HS-27A (cell line): Measurements from ENCODE around the gene MRPL2.
A peak's percentile ranks its signal among the peaks of the same experiment; 100 is the strongest.
"Not testable (repeated sequence)": the region's sequence is repeated elsewhere in the genome, so short reads cannot be mapped to it uniquely, and the experiment has no call there.

Source experiments
- DNase-seq: peaks from one replicate; pipeline ENCODE4 v3.0.0-alpha.2; 2012; ENCODE audit warnings: low read depth, missing footprints

Gene MRPL2

DNA sequence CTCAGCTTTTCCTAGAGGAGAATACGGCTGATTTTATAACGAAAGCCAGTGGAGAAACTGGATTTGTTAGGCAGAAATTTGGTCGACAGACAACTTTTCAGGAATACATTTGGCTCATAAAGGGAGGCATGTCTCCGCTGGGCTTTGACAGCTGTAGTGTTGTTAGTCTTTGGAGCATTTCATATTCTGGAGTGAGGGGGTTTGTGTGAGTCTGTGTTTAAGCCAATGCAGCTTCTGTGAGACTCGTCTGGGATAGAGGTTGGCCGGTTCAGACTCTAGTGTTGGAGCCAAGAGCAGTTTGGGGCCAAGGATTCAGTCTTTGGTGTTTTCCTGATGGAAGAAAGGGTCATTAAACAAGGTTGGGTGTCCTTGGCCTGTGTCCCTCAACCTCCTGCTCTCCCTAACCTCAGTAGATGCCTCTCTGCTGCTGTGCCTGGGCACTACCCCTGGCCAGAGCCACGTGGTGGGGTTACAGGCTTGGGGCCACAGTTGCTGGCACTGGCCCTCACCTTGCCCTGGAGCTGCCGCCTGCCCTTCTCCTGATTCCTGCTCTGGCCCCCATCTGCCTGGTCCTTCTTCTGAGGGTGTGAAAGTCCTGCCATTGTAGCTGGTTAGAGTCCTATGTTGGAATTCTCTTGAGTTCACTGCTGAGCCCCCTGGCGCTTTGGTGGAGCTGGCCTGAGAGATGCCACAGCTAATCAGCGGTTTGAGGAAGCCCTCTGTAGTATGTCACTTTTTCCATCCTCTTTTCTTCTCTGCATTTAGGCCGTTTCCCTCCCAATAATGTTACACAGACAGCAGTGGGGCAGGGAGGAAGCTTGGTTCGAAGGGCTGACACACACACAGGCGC lies 23.8 kb upstream of the MRPL2 start:
- DNase-seq, result no peak

DNA sequence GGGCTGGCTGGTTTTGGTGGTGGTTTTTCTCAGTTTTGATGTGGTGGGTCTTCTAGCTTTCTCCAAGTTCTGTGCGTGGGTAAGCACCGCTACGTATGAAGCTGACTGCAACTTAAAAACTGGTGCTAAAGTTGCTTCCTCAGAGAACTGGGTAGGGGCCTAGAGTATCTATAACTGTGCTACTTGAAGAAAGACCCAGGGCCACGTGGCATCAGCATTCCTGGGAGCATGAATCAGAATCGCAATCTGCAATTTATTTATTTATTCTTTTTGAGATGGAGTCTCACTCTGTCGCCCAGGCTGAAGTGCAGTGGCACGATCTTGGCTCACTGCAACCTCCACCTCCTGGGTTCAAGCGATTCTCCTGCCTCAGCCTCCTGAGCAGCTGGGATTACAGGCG lies 22.7 kb upstream of the MRPL2 start:
- DNase-seq, result not testable (repeated sequence)

DNA sequence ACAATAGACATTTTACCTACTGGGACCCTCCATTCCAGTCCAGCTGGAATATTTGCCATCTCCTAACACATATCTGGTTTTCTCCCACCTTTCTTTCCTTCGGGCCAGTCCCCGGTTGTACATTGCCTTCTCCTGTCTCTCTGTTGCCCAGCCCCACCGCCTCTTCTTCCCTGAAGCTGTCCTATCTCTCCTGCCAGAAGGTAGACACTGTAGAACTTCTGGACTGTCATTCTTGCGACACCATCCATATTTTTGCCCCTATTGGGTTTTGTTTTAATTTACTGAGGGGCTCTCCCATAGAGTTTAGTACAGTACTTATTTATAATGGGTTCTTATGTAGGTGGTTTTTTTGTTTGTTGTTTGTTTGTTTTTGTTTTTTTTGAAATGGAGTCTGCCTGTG lies 21.8 kb upstream of the MRPL2 start:
- DNase-seq, result no peak

DNA sequence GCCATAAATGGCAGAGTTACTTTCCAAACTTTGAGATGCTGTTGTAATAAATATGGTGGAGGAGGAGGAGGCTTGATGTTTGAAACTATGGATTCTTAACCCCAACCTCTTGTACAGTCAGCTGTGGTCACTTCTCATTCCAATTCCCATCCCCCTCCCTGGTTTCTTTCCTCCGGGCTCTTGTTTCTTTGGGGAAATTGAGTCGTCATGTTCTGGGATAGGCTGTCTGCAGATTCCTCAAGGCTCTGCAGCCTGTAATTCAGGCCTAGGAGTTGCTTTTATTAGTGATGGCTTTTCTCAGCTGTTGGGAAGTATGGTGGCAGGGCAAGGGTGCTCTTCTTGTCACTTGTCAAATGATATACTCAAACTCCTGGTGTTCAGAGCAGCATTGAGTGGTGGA lies 19.5 kb upstream of the MRPL2 start:
- no peak for DNase-seq

GRCh38 chr6:43077981-43078511 lies 18.8 kb upstream of the MRPL2 start:
- DNase-seq, result no peak

GRCh38 chr6:43077333-43077809 lies 18.1 kb upstream of the MRPL2 start:
- no peak for DNase-seq

GRCh38 chr6:43076464-43077332 lies 17.5 kb upstream of the MRPL2 start:
- no peak for DNase-seq

GRCh38 chr6:43075670-43076463 lies 16.6 kb upstream of the MRPL2 start, which contains the start of gene PTK7:
Gene PTK7, plus strand, starts transcription at chr6:43076314. Its CDS starts 175 bp downstream, at chr6:43076489.
- no peak for DNase-seq

DNA sequence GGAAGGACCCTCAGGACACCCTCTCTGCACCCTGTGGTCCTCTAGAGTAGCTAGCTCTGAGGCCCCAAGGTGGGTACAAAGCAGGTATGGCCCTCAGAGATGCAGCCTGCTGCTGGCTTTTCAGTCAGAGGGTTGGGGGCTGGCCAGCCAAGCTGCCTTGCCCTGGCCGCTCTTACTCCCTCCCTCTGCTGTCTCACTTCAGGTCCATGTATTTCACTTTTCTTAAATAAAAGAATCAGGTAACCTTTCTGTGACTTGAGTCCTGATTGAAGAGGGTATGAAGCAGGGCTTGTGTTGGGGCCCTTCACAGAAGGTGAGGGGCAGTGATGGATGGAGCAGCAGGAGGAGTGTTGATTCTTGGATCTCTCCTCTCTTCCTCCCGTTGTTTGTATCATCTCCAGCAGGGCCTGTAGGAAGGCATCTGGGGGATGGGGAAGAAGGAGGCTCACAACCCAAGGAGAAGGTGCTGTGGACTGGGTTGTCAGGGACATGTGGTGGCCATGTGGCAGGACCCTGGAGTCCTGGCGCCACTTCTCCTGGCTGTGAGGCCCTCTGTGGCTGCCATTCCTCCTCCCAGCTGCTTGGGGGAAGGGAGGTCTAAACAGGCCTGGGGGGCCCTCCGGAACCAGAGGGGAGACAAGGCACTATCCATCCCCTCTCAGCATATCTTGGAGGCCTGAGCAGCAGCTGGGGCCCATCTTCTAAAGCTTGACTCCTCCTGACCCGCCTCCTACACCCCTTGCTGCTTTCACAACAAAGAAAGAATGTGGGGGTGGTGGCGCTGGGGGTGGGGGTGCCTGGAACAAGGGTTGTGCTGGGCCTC lies 15.8 kb upstream of the MRPL2 start:
- DNase-seq, result no peak

DNA sequence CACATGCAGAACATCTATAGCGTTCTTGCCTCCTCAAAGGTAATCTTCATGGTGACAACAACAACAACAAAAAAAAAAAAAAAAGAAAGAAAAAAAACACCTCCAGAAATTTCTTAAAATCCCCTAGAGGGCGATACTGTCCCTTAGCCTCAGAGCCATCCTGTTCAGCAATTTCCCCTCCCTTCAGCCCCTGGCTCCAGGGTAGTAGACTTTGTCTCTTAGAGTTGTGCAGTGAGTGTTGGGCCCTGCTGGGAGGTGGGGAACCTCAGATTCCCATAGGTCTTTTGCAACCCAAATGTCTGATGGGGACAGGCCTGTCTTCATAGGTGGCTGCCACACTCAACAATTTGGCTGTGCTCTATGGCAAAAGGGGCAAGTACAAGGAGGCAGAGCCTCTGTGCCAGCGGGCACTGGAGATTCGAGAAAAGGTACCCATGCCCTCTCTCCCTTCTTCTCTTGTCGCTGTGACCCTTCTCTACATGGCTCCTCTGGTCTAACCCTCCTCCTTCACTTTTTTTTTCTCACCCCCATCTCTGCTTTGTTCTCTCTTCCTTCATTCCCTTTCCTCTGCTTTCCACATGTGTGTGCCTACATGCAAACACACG lies 10.9 kb upstream of the MRPL2 start:
- no peak for DNase-seq

DNA sequence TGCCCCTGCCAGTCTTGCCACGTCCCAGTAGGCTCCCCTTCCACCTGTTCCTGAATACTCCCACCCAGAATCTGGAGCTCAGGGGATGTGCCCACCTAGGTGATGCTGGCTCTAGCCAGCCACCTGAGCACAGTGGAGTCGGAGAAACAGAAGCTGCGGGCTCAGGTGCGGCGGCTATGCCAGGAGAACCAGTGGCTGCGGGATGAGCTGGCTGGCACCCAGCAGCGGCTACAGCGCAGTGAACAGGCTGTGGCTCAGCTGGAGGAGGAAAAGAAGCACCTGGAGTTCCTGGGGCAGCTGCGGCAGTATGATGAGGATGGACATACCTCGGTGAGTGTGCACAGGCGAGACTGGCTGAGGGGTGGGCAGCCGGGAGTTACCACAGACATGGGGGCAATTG lies 3.6 kb upstream of the MRPL2 start:
- no peak for DNase-seq

GRCh38 chr6:43061861-43062260 lies 2.6 kb upstream of the MRPL2 start:
- DNase-seq, result no peak

GRCh38 chr6:43060755-43061633 lies 1.8 kb upstream of the MRPL2 start:
- no peak for DNase-seq

DNA sequence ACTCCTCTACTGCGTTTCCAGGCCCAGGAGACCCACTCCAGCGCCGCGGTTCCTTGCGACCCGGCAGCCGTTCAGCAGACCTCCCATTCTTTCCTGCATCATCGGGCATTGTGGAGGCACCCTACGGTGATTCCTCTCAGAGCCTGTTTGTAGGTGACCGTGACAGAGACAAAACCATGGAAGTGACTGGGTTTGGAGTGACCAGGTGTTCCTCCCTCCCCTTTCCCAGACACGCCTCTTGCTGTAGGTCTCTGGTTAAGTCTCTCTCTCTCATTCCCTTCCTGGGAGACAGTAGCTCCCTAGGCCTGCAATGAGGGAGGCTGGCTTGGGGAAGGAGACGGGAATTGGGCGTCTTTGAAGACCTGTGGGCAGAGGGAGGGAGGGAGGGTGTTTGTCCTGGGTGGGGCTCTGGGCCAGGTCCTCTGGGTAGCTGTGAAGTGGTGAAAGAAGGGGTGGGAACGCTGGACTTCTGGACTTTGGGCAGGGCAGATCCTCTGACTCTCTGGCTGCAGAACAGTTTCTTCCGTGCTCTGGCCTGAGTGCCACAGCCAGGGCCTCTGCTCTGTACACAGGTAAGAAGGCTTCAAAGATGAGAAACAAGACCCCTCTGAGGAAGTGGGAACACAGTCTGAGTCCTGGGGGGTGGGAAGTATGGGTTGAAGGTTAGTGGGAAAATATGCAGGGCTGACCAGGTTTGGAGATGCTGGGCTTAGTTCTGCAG lies 960 bp upstream of the MRPL2 start:
- no peak for DNase-seq

DNA sequence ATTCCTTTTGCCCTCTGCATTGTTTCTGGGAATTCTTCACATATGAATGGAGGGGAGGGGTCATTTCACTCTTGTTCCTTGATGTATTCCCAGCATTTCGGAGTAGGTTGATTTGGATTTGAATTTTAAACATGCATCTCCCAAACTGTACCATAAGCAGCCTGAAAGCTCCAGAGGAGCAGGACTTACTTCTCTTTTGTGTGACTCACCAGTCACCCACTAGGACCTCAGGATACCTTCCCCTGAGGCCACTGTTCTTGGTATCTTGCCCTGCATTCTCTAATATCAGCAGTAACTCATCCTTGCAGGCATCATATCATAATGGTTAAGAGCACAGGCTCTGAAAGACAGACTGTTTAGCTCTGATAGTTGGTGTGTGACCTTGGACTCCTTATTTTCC lies 703 bp downstream of the MRPL2 start:
- no peak for DNase-seq

- DNase-seq, result no peak
Measured at GRCh38 chr6:43055966-43056365, 3.3 kb downstream of the MRPL2 start.

DNA sequence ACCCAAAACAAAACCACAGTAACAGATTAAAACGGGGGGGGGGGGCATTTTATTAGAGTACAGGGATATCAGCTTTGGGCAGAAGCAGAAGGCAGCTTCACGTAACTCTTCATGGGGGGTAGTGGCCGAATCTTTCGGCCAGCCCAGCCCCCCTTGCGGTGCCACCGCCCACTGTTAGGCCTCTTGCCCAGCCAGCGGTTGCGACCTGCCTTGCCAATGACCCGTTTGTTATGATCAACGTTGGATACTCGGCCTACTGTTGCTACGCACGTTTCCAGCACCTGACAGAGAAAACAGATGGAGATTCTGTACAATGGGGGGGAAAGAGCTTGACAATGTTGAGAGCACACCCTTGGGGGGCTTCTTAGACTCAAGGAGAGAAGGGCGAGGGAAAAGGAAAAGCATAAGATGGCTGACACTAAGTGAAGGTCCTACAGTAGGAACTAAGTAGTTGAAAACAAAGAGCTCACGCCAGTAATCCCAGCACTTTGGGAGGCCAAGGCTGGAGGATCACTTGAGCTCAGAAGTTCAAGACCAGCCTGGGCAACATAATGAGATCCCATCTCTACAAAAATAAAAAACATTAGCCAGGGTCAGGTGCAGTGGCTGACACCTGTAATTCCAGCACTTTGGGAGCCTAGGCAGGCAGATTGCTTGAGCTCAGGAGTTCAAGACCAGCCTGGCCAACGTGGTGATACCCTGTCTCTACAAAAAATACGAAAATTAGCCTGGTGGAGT lies 4.9 kb downstream of the MRPL2 start:
- DNase-seq, result no peak

- DNase-seq, result peak; percentile 86
Measured at GRCh38 chr6:43053545-43054205, 5.6 kb downstream of the MRPL2 start, which contains the start of gene CUL7. Gene CUL7, minus strand, starts transcription at chr6:43053851. Its CDS starts 1,063 bp downstream, at chr6:43052788.
